GM21619 (cell line): ENCODE data around the gene OSER1.

Experiments used
- ATAC-seq: cut with Tn5 transposase; IDR thresholded peaks from one replicate; pipeline ENCODE4 v1.9.1; 2021; ENCODE audit not compliant: unreplicated experiment

Gene OSER1

GRCh38 chr20:44180814-44181213 lies 29.8 kb downstream of the OSER1 start:
- no peak for ATAC-seq

- ATAC-seq = no peak
Observed at GRCh38 chr20:44176833-44177534, 33.6 kb downstream of the OSER1 start.

DNA sequence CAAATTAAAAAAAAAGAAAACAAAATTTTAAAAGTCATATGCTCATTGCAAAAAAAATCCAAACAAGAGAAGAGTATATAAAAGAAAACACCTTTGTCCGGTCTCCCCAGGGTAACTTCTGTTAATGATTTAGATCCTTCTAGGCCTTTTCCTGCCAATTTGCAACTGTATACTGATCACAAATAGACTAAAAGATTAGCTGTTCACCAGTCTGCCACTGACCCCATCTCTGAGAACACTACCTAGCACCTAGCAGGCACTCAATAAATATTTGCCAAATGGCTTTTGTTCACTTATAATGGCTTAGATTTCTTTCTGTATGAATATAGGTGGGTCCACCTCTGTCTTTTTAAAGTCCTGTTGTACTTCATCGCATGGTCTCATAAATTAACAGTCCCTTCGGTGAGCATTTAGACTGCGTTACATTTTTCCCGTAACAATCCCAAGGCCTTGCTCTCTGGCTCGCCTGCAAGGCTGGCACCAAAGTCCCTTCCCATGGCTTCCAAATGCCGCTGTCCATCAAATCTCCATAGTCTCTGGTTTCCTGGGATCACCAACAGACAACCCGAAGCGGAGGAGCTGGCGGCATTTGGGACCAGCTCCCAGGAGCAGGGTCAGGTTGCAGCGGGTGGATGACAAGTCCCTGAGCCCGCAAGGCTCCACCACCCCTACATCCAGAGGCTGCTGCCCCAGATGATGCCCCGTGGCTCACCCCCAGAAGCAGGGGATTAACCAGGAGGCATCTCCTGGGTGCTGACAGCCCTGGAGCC lies 35.4 kb downstream of the OSER1 start:
- ATAC-seq = no peak

- no peak for ATAC-seq
Observed at GRCh38 chr20:44173846-44174245, 36.7 kb downstream of the OSER1 start.

DNA sequence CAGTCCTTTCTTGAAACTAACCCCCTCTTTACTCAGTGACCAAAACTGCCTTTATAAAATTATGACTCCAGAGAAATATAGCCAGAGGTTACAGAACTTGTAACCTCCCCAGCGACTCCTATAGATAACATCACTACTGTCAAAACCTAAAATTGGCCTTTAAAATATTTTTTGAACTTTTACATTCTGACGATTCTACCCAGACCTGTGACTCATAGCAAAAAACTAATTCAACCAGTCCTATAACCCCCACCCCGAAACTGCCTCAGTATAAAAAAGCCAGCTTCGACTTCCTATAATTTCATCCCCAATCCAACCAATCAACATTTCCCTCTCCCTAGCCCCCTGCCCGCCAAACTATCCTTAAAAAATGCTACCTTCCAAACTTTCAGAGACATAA lies 37.5 kb downstream of the OSER1 start:
- ATAC-seq = no peak

DNA sequence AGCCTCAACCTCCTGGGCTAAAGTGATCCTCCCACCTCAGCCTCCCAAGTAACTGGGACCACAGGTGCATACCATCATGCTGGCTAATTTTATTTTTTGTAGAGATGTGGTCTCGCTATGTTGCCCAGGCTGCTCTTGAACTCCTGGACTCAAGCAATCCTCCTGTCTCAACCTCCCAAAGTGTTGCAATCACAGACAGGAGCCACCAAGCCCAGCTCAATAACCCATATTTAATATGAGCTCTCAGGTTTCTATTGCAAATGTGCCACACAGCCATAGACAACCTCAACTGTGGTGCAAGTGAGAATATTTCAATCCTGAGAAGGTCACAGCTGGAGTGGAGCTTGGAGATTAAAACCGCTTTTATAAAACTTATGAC lies 38.0 kb downstream of the OSER1 start:
- no peak for ATAC-seq

GRCh38 chr20:44171775-44172571 lies 38.6 kb downstream of the OSER1 start:
- ATAC-seq = no peak

DNA sequence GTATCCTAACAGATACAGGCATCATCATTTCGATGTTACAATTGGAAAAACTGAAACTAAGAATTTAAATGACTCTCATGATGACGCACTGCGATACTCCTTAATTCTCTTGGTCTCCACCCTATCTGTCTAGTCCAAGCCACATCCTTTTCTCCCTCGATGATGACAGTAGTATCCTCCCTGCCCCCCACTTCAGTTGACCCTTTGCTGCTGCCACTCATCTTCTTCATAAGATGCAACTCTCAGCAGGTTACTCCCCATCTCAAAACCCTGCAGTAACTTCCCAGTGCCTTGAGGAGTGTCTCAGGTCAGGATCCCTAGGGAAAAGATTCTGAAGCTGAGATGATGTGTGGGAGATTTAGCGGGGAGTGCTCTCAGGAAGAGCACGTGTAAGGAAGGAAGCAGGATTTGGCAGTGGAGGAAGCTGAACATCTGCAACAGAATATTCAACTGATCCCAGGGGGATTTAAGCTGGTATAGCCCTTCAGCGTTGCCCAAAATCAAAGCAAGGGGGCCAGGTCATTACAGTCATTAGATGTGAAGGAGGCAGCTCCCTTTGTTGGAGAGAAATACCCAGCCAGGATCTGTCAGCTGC lies 39.7 kb downstream of the OSER1 start:
- no peak for ATAC-seq

- ATAC-seq = no peak
Observed at GRCh38 chr20:44167736-44168135, 42.8 kb downstream of the OSER1 start.

GRCh38 chr20:44166477-44166876 lies 44.1 kb downstream of the OSER1 start:
- ATAC-seq = no peak

DNA sequence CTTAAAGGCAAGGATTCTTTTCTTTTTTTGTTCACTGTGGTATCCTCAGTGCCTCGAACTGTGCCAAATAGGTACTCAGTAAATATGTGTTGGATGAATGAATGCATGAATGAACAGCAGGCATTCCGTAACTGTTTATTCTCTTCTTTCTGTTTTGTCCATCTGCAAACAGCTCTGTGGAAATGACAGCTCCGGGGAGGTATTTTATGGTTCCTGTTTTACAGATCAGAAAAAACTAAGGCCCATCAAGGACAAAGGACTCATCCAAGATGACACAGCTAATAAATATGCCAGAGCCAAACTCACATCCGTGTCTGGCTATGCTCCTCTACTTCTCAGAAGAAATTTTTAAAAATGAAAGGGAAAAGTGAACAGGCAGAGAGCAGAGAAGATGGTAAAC lies 44.6 kb downstream of the OSER1 start:
- ATAC-seq = no peak

DNA sequence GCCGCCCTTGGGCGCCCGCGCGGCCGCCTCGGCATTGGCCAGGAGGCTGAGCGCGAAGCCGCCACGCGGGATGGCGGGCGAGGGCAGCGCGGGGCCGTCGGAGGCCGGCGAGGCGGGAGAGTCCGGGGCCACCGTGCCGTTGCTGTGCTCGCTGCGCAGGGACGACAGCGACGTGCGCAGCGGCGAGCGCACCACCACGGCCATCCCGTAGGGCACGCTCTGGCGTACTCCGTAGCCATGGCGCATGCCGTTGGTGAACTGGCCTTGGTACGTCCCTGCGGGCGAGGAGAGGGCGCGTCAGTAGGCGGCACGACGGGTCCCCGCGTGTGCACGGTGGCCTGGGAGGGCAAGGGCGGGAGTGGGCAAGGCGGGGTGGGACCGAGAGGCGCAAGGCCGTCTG lies 50.4 kb downstream of the OSER1 start:
- no peak for ATAC-seq

GRCh38 chr20:44159711-44160110 lies 50.9 kb downstream of the OSER1 start:
- no peak for ATAC-seq

- ATAC-seq = no peak
Observed at GRCh38 chr20:44159125-44159524, 51.4 kb downstream of the OSER1 start.

- ATAC-seq = no peak
Observed at GRCh38 chr20:44157061-44157460, 53.5 kb downstream of the OSER1 start.

GRCh38 chr20:44154521-44155001 lies 56.0 kb downstream of the OSER1 start:
- no peak for ATAC-seq

DNA sequence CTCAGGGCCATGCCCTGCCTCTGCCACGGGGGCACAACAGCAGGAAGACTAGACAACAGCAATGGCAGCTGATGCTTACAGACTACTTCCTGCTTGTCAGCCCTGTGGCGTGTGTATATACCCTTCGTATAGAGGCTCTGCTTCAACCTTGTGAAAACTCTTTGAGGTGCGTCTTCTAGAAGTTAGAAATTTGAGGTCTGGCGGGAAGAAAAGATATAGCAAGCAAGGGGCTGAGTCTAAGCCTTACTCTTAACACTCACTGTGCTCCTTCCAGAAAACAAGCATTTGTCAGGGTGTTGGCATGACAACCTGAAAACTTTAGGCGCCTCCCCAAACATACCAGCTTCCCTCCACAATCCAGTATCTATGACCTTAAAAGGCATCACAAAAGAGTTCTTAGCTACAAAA lies 56.9 kb downstream of the OSER1 start:
- ATAC-seq = no peak

DNA sequence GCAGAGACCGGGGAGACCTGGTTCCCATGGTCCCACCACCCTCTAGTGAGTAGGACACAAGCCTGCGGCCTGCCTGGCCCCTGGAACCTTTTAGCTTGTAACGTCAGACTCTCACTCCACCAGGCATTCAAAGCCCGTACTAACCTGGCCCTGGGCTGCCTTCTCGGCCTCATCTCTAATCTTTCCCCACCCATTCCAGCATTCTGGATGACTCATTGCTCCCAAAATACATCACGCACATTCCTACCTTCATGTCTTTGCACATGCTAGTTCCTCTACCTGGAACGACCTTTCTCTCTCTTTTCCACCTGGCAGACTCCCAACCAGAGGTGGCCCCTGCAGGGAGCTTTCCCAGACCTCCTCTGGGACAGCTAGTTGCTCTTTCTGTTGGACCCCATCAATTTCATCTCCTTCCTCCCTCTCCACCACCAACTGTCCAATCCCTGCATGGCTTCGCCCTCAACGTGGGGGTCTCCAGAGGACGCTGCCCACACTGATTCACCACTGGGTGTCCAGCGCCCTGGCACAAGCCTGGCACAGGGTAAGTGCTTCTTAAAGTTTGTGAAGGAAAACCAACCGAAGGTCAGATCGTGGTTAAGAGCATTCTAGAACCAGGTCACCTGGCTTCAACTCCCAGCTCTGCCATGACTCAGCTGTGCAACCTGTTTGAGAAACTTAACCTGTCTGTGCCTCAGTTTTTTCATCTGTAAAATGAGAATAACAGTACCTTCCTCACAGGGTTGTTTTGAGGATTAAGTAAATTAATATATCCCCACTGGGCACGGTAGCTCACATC lies 58.8 kb downstream of the OSER1 start:
- no peak for ATAC-seq

DNA sequence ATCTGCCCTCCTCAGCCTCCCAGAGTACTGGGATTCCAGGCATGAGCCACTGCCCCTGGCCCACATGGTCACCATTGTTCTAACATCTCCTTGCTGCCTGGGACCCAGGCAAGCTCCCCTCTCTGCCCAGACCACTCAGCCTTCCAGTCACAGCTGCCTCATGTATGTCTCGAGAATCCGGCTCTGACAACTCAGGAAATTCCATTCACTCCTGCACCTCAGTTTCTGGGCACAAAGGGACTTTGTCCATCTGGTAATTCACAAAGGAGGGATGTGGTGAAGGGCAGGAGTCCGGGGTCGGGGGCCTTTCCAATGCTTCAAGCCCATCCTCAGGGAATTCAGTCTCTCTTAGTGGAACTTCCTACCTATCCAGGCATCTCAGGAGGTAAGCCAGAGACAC lies 64.3 kb downstream of the OSER1 start:
- ATAC-seq = no peak
